ENCODE results near the gene CCDC187.

Gene CCDC187

GRCh38 chr9:136206602-136207275, 97.2 kb downstream of the CCDC187 start:
- TF ChIP-seq, protein P1, sequence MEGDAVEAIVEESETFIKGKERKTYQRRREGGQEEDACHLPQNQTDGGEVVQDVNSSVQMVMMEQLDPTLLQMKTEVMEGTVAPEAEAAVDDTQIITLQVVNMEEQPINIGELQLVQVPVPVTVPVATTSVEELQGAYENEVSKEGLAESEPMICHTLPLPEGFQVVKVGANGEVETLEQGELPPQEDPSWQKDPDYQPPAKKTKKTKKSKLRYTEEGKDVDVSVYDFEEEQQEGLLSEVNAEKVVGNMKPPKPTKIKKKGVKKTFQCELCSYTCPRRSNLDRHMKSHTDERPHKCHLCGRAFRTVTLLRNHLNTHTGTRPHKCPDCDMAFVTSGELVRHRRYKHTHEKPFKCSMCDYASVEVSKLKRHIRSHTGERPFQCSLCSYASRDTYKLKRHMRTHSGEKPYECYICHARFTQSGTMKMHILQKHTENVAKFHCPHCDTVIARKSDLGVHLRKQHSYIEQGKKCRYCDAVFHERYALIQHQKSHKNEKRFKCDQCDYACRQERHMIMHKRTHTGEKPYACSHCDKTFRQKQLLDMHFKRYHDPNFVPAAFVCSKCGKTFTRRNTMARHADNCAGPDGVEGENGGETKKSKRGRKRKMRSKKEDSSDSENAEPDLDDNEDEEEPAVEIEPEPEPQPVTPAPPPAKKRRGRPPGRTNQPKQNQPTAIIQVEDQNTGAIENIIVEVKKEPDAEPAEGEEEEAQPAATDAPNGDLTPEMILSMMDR (conservative IDR thresholded peaks at IDR 0.05; ENCODE audit: low read depth, low read length) = no peak
- no peak for DNase-seq (ENCODE audit: low read depth)
- H3K4me3 ChIP-seq (ENCODE audit: low read length) = no peak overlapping the region

DNA sequence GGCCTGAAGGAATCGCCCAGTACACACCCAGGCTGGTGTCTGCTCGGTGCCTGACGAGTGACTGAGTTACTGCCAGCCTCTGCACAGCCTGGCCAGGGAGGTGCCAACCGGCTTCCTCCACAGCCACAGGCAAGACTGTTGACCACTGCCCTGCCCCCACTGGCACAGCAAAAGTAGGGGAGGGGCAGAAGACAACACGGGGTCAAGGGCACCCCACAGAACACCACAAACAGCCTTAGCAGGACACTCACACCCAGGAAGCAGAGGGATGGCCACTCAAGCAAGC, 98.2 kb downstream of the CCDC187 start:
- DNase-seq (ENCODE audit: low read depth) = no peak
- TF ChIP-seq, protein P1 (conservative IDR thresholded peaks at IDR 0.05; ENCODE audit: low read depth, low read length) = no peak

GRCh38 chr9:136204838-136205706, 98.8 kb downstream of the CCDC187 start, which contains the start of gene LHX3:
LHX3 (minus strand) TSS chr9:136205128; CDS start chr9:136205012, 116 bp downstream.
- no peak within 1 kb of the TSS for H3K4me3 ChIP-seq (ENCODE audit: low read length)
- TF ChIP-seq, protein P1 (conservative IDR thresholded peaks at IDR 0.05; ENCODE audit: low read depth, low read length) = no peak
- no peak for DNase-seq (ENCODE audit: low read depth)

More for the DNA sequence above, 98.2 kb downstream of the CCDC187 start:
- no peak overlapping the region for H3K4me3 ChIP-seq (ENCODE audit: low read length)

GRCh38 chr9:136204145-136204805, 99.6 kb downstream of the CCDC187 start:
- DNase-seq (ENCODE audit: low read depth) = no peak
- TF ChIP-seq, protein P1 (conservative IDR thresholded peaks at IDR 0.05; ENCODE audit: low read depth, low read length) = no peak
- no peak overlapping the region for H3K4me3 ChIP-seq (ENCODE audit: low read length)

- DNase-seq (ENCODE audit: low read depth) = no peak
- TF ChIP-seq, protein P1 (conservative IDR thresholded peaks at IDR 0.05; ENCODE audit: low read depth, low read length) = no peak
- H3K4me3 ChIP-seq (ENCODE audit: low read length) = no peak overlapping the region
These were observed 100.3 kb downstream of the CCDC187 start for GRCh38 chr9:136203408-136204144.

GRCh38 chr9:136202454-136203407, 101.2 kb downstream of the CCDC187 start:
- no peak for DNase-seq (ENCODE audit: low read depth)
- TF ChIP-seq, protein P1 (conservative IDR thresholded peaks at IDR 0.05; ENCODE audit: low read depth, low read length) = no peak
- no peak overlapping the region for H3K4me3 ChIP-seq (ENCODE audit: low read length)

Measured in retinal pigment epithelial cell (primary cell).